Neural progenitor cell (in vitro differentiated cells): Measurements from ENCODE around the gene LONRF2.

Experiments
- CTCF ChIP-seq: fragments of 200-600 bp; sonication (generic); IDR thresholded peaks from 2 replicates; pipeline ENCODE4 v1.5.1; 2017; ENCODE audit warnings: antibody characterized with exemption, mild to moderate bottlenecking
- EZH2 ChIP-seq: fragments of 200-600 bp; sonication (generic); IDR thresholded peaks from 2 replicates; pipeline ENCODE4 v1.6.1; 2017; ENCODE audit warnings: antibody characterized with exemption, mild to moderate bottlenecking, moderate library complexity

GRCh38 chr2:100275200-100275589 lies 47.1 kb downstream of the LONRF2 start:
- no peak for TF ChIP-seq CTCF
- TF ChIP-seq EZH2 = no peak
